Panc1 (cell line): ENCODE measurements around the gene KMT2B. TPM values are rescaled to one million over a fixed set of nuclear protein-coding genes. Genes with fewer than 3 reads are reported as not detected.

Experiments
- ATAC-seq: fragments of 200-7000 bp; cut with Tn5 transposase; 2 replicates; pipeline ENCODE4 v1.9.1; 2020; ENCODE audit warnings: mild to moderate bottlenecking, moderate library complexity
- BruUV-seq: library from RNA; stranded (reverse); fragments of 400-500 nt; replicated peaks from 2 replicates; lab custom pipeline; 2021; lab: Mats Ljungman, UMichigan
- CTCF ChIA-PET: fragments of 300-600 bp; sonication (Branson Sonifier 250); formaldehyde crosslinking; loops from one replicate; lab custom pipeline; 2022; ENCODE audit warnings: antibody characterized with exemption; lab: Charles Lee
- POLR2A ChIA-PET: fragments of 300-600 bp; sonication (Branson Sonifier 250); formaldehyde crosslinking; loops from one replicate; lab custom pipeline; 2022; ENCODE audit warnings: antibody characterized with exemption; lab: Charles Lee
- DNase-seq: peaks from one replicate; pipeline ENCODE4 v3.0.0-alpha.2; 2010; ENCODE audit warnings: low read depth, low spot score
- H3K27ac ChIP-seq: 2 replicates; pipeline ENCODE4 v1.5.1; 2011; ENCODE audit warnings: mild to moderate bottlenecking, low read length, inconsistent platforms
- H3K27me3 ChIP-seq: fragments of 200-500 bp; sonication (Bioruptor generic); 2 replicates; pipeline ENCODE4 v1.6.0; 2014; ENCODE audit warnings: low read length, inconsistent platforms; ENCODE audit not compliant: control insufficient read depth, insufficient read depth
- H3K36me3 ChIP-seq: fragments of 200-500 bp; sonication (Bioruptor generic); 2 replicates; pipeline ENCODE4 v1.5.1; 2014; ENCODE audit warnings: inconsistent platforms, mild to moderate bottlenecking, low read length, moderate library complexity; ENCODE audit not compliant: control insufficient read depth, insufficient read depth
- H3K4me1 ChIP-seq: 2 replicates; pipeline ENCODE4 v1.5.1; 2011; ENCODE audit warnings: inconsistent platforms, mild to moderate bottlenecking, low read length, moderate library complexity; ENCODE audit not compliant: control insufficient read depth, insufficient read depth
- H3K4me3 ChIP-seq, 2 experiments: 2 replicates each; pipeline ENCODE4 v1.5.1; 2011 to 2012; ENCODE audit warnings: low read depth in 2 of 2, low read length in 2 of 2, mild to moderate bottlenecking in 2 of 2, inconsistent platforms in 1 of 2, moderate library complexity in 1 of 2
- H3K9me3 ChIP-seq: fragments of 200-500 bp; sonication (Bioruptor generic); 2 replicates; pipeline ENCODE4 v1.5.1; 2014; ENCODE audit warnings: low read depth, mild to moderate bottlenecking, inconsistent platforms, low read length, moderate library complexity; ENCODE audit not compliant: control insufficient read depth, insufficient read depth
- POLR2AphosphoS5 ChIP-seq: IDR thresholded peaks from 2 replicates; pipeline ENCODE4 v1.6.1; 2012; ENCODE audit warnings: mild to moderate bottlenecking, low read depth, low read length, moderate library complexity
- SIN3A ChIP-seq: IDR thresholded peaks from 2 replicates; pipeline ENCODE4 v1.6.1; 2012; ENCODE audit warnings: low read depth, mild to moderate bottlenecking, low read length, moderate library complexity, borderline replicate concordance; ENCODE audit not compliant: insufficient read depth
- TCF7L2 ChIP-seq: IDR thresholded peaks from 2 replicates; pipeline ENCODE4 v1.6.1; 2011; ENCODE audit warnings: mild to moderate bottlenecking, low read depth, low read length, inconsistent platforms
- in situ Hi-C: cut with HindIII; loops from 2 replicates; pipeline ENCODE4 v1.10.0; 2016; ENCODE audit warnings: low sequenced_read_pairs, low pct_unique_long_range_greater_than_20kb
- intact Hi-C: fragments of 100-400 bp; cut with micrococcal nuclease; formaldehyde crosslinking; loops from one replicate; pipeline ENCODE4 v1.10.0; 2022; ENCODE audit not compliant: unreplicated experiment
- total RNA-seq: library from RNA; stranded (reverse); gene quantifications from one replicate; pipeline ENCODE4 v1.2.1, GENCODE V29; 2021; ENCODE audit not compliant: unreplicated experiment
- TF ChIP-seq, protein P1 (sequence below), 2 experiments: IDR thresholded peaks; 2 replicates each; pipeline ENCODE4 v1.6.1; 2011 to 2012; ENCODE audit warnings: low read depth in 2 of 2, control low read depth in 1 of 2, low read length in 1 of 2, mild to moderate bottlenecking in 1 of 2, moderate library complexity in 1 of 2; ENCODE audit not compliant: insufficient read depth in 1 of 2
- TF ChIP-seq, protein P2 (sequence below): fragments of 450-650 bp; IDR thresholded peaks from 2 replicates; pipeline ENCODE4 v1.5.1; 2017; ENCODE audit warnings: mild to moderate bottlenecking

KMT2B gene
- total RNA-seq, 1 experiment from 2014 or later: 68.8 TPM

DNA sequence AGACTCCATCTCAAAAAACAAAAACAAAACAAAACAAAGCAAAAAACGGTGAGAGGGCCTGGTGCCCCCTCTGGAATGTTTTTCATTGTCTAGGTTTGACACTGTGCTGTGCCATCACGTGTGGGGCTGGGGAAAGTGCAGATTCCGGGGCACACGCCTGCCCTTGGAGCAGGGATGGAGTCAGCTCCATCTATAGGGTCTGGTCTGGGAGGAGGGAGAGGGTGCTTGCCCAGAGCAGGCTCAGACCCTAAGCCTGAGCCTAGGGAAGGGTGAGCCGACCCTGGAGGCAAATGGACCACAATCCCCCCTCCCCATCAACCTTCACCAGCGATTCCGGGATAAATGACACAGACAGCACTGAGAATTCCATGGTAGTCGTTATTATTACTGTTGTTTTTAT is 24.4 kb upstream of the KMT2B start:
- no peak overlapping the region for H3K27ac ChIP-seq
- intact Hi-C loops (no loop called here), in situ Hi-C loops (no loop called here)
- DNase-seq (no peak), ATAC-seq (peak; percentile 48)
- H3K4me3 ChIP-seq: no peak overlapping the region
- TF ChIP-seq, protein P1, sequence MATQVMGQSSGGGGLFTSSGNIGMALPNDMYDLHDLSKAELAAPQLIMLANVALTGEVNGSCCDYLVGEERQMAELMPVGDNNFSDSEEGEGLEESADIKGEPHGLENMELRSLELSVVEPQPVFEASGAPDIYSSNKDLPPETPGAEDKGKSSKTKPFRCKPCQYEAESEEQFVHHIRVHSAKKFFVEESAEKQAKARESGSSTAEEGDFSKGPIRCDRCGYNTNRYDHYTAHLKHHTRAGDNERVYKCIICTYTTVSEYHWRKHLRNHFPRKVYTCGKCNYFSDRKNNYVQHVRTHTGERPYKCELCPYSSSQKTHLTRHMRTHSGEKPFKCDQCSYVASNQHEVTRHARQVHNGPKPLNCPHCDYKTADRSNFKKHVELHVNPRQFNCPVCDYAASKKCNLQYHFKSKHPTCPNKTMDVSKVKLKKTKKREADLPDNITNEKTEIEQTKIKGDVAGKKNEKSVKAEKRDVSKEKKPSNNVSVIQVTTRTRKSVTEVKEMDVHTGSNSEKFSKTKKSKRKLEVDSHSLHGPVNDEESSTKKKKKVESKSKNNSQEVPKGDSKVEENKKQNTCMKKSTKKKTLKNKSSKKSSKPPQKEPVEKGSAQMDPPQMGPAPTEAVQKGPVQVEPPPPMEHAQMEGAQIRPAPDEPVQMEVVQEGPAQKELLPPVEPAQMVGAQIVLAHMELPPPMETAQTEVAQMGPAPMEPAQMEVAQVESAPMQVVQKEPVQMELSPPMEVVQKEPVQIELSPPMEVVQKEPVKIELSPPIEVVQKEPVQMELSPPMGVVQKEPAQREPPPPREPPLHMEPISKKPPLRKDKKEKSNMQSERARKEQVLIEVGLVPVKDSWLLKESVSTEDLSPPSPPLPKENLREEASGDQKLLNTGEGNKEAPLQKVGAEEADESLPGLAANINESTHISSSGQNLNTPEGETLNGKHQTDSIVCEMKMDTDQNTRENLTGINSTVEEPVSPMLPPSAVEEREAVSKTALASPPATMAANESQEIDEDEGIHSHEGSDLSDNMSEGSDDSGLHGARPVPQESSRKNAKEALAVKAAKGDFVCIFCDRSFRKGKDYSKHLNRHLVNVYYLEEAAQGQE (IDR thresholded peaks at IDR 0.05; ENCODE audit: insufficient read depth in 1 of 2, low read depth in 2 of 2, low read length in 1 of 2): no peak
- TF ChIP-seq TCF7L2: no peak
- TF ChIP-seq SIN3A: no peak
- no peak for TF ChIP-seq POLR2AphosphoS5
- TF ChIP-seq, protein P2, sequence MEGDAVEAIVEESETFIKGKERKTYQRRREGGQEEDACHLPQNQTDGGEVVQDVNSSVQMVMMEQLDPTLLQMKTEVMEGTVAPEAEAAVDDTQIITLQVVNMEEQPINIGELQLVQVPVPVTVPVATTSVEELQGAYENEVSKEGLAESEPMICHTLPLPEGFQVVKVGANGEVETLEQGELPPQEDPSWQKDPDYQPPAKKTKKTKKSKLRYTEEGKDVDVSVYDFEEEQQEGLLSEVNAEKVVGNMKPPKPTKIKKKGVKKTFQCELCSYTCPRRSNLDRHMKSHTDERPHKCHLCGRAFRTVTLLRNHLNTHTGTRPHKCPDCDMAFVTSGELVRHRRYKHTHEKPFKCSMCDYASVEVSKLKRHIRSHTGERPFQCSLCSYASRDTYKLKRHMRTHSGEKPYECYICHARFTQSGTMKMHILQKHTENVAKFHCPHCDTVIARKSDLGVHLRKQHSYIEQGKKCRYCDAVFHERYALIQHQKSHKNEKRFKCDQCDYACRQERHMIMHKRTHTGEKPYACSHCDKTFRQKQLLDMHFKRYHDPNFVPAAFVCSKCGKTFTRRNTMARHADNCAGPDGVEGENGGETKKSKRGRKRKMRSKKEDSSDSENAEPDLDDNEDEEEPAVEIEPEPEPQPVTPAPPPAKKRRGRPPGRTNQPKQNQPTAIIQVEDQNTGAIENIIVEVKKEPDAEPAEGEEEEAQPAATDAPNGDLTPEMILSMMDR: no peak
- no peaks in the 10 kb centered on the region for H3K27me3 ChIP-seq
- POLR2A ChIA-PET: no interaction called here
- BruUV-seq: no TSS peak
- no peaks in the 10 kb centered on the region for H3K9me3 ChIP-seq
- H3K4me1 ChIP-seq: no peaks in the 10 kb centered on the region
- H3K36me3 ChIP-seq: no peaks in the 10 kb centered on the region
- CTCF ChIA-PET: interaction anchor here (0.8 to 1.2 kb wide), 2 partner anchors 9 to 318 kb away, joined by 3 read pairs; no protein-coding TSS in a partner anchor

DNA sequence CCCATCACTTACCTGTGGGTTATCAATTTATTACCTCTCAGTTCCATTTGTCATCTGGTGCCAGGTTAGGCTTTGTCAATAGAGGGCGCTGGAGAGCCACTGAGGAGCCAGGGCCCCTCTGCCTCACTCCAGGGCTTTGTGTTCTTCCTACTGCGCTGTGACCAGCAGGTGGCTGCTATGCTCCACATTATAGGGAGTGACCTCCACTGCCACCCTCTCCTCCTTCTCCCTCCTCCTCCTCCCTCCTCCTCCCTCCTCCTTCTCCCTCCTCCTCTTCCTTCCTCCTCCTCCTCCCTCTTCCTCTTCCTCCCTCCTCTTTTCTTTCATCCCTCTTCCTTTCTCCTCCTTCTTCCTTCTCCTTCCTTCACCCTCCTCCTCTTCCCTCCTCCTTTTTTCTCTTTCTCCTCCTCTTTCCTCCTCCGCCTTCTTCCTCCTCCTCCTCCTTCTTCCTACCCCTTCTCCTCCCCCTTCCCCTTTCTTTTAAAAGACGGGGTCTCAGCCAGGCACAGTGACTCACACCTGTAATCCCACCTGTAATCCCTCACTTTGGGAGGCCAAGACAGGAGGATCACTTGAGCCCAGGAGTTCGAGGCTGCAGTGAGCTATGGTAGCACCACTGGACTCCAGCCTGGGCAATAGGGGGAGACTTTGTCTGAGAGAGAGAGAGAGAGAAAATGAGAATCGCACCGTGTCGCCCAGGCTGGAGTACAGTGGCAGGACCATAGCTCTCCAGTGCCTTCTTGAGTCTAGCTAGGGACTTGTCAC is 23.8 kb upstream of the KMT2B start:
- peak; percentile 100 for ATAC-seq
- DNase-seq: peak; percentile 85

More for the DNA sequence above, 23.8 kb upstream of the KMT2B start:
- no TSS peak for BruUV-seq
- Histone ChIP-seq H3K4me1 (no peaks in the 10 kb centered on the region), H3K36me3 (no peaks in the 10 kb centered on the region), H3K4me3 (no peak overlapping the region), H3K9me3 (no peaks in the 10 kb centered on the region), H3K27ac (no peak overlapping the region), H3K27me3 (no peaks in the 10 kb centered on the region)
- TF ChIP-seq, protein P2: peak; percentile 100
- TF ChIP-seq, protein P1 (IDR thresholded peaks at IDR 0.05; ENCODE audit: insufficient read depth in 1 of 2, low read depth in 2 of 2, low read length in 1 of 2): no peak; a peak in 1 of 4 replicates
- TF ChIP-seq TCF7L2: no peak
- TF ChIP-seq SIN3A: 0 out of 2 replicates have a peak, but pooled peaks have one; percentile 41
- peak; percentile 58; the same call in 1 of the 2 replicates for TF ChIP-seq POLR2AphosphoS5
- intact Hi-C loops (loop anchor here (2.0 kb wide), 1 partner anchor 23 kb away; no protein-coding TSS in a partner anchor), in situ Hi-C loops (no loop called here)
- POLR2A ChIA-PET: interaction anchor here (0.6 to 0.7 kb wide), 3 partner anchors 55 to 188 kb away, joined by 3 to 7 read pairs (median 4); partner anchors contain the start of gene LIN37
- CTCF ChIA-PET: interaction anchor here (0.6 to 1.0 kb wide), 13 partner anchors 9 to 1430 kb away, joined by 3 to 9 read pairs (median 4); partner anchors contain the start of gene LIN37
